ENCODE measurements around the gene RPTOR.

Gene RPTOR

GRCh38 chr17:80817321-80817845, 272.7 kb downstream of the RPTOR start:
- DNase-seq (ENCODE audit: low spot score) = no peak
- POLR2A ChIA-PET (ENCODE audit: low non-redundant PET) = no interaction called here
- H3K27ac ChIP-seq = peak overlapping the region; percentile 42
- CTCF ChIA-PET = interaction anchor here (0.6 to 1.0 kb wide), 2 partner anchors 25 to 45 kb away, joined by 5 to 6 read pairs; no protein-coding TSS in a partner anchor
- TF ChIP-seq CTCF (conservative IDR thresholded peaks at IDR 0.05; ENCODE audit: low read depth) = no peak

- peak overlapping the region; percentile 42 for H3K27ac ChIP-seq
- peak; percentile 38 for DNase-seq (ENCODE audit: low spot score)
- POLR2A ChIA-PET (ENCODE audit: low non-redundant PET) = no interaction called here
- TF ChIP-seq CTCF (conservative IDR thresholded peaks at IDR 0.05; ENCODE audit: low read depth) = no peak
- CTCF ChIA-PET = interaction anchor here (1.0 kb wide), 1 partner anchor 44 kb away, joined by 5 read pairs; no protein-coding TSS in a partner anchor
Measured at GRCh38 chr17:80817861-80818260, 273.2 kb downstream of the RPTOR start.

GRCh38 chr17:80818871-80819270, 274.2 kb downstream of the RPTOR start:
- DNase-seq (ENCODE audit: low spot score) = no peak
- TF ChIP-seq CTCF (conservative IDR thresholded peaks at IDR 0.05; ENCODE audit: low read depth) = no peak
- H3K27ac ChIP-seq = no peak overlapping the region; the same call in 1 of the 2 replicates
- ChIA-PET CTCF (no interaction called here), POLR2A (ENCODE audit: low non-redundant PET) (no interaction called here)

- ChIA-PET POLR2A (ENCODE audit: low non-redundant PET) (no interaction called here), CTCF (no interaction called here)
- no peak for TF ChIP-seq CTCF (conservative IDR thresholded peaks at IDR 0.05; ENCODE audit: low read depth)
- DNase-seq (ENCODE audit: low spot score) = no peak
- H3K27ac ChIP-seq = peak overlapping the region; percentile 5; the same call in 1 of the 2 replicates
Measured at GRCh38 chr17:80819422-80820164, 275.0 kb downstream of the RPTOR start.

GRCh38 chr17:80820331-80820730, 275.7 kb downstream of the RPTOR start:
- POLR2A ChIA-PET (ENCODE audit: low non-redundant PET) = no interaction called here
- CTCF ChIA-PET = no interaction called here
- peak overlapping the region; percentile 5; the same call in 1 of the 2 replicates for H3K27ac ChIP-seq

GRCh38 chr17:80821546-80821945, 276.9 kb downstream of the RPTOR start:
- H3K27ac ChIP-seq = peak overlapping the region; percentile 9
- ChIA-PET POLR2A (ENCODE audit: low non-redundant PET) (no interaction called here), CTCF (no interaction called here)
- DNase-seq (ENCODE audit: low spot score) = no peak
- TF ChIP-seq CTCF (conservative IDR thresholded peaks at IDR 0.05; ENCODE audit: low read depth) = no peak

More at GRCh38 chr17:80820331-80820730, 275.7 kb downstream of the RPTOR start:
- TF ChIP-seq CTCF (conservative IDR thresholded peaks at IDR 0.05; ENCODE audit: low read depth) = no peak
- no peak for DNase-seq (ENCODE audit: low spot score)

Data from RWPE1 (cell line).